GM19193 (cell line): ENCODE measurements around the gene SNRPB.

Experiments used
- POLR2A ChIP-seq: IDR thresholded peaks from 4 replicates; pipeline ENCODE4 v1.6.1; 2011; ENCODE audit not compliant: insufficient read depth, insufficient read length; ENCODE audit errors: extremely low read depth

SNRPB gene

DNA sequence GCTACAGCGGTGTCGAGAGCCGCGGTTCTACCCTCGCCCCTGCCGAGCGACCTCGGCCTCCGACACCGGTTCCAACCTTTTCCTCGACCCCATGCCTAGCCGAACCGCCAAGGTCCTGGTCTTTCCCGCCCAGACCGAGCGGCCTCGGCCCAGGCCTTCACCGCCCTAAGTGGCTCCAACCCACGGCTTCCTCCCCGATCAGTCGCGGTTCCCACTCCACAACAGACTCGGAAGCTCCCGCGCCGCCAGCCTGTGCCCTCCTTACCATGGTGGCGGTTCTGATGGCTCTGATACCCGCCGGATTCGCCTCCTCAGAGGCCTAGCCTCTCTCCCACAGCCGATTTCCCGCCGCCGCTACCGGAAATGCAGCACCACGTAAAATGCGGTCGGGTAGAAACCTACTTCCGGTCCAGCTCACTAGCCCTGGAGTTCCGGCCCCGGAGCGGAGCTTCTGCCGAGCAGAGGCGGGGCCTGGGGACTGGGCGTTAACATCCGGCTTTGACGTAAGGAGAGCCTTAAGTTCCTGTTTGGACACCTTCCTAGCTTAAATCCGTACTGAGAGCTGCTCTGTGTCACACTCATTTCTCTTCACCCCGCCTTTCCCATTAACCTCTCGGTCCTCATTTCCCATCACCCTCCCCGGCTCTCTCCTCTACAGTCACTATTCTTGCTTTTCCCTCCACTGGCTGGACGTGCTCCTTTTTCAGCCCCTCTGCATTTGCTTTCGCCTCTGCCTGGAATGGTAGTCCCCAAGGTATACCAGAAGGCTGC lies at the start of gene SNRPB:
Gene SNRPB (minus strand): TSS at position 367 of the 771 bp plus-strand sequence. CDS start 99 bp downstream, at position 268.
- peak; percentile 95 for TF ChIP-seq POLR2A

DNA sequence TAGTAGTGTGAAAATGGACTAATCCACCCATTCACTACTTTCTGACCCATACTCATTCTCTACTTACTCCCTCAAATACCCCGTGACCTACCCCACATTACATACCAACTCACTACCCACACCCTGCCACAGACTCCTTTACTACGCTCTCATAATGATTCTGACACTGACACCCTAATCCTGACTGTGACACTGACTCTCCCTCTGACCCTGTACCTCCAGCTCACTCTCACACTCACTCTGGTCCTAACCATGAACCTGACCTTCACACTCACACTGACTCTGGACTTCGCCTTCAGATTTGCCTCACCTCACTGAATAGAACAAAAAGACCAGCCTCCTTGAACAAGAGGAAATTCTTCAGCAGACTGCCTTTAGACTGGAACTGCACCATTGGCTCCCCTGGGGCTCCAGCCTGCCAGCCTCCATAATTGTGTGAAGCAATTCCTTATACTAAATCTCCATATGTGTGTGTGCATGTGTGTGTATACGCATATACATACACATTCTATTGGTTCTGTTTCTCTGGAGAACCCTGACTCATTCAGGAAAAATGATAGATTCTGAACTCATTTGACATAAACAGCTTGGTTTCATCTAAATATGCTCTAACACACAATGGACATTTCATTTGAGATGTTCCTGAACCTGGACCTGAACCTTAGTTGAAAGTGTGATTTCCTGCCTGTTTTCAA lies 48.7 kb upstream of the SNRPB start:
- no peak for TF ChIP-seq POLR2A

DNA sequence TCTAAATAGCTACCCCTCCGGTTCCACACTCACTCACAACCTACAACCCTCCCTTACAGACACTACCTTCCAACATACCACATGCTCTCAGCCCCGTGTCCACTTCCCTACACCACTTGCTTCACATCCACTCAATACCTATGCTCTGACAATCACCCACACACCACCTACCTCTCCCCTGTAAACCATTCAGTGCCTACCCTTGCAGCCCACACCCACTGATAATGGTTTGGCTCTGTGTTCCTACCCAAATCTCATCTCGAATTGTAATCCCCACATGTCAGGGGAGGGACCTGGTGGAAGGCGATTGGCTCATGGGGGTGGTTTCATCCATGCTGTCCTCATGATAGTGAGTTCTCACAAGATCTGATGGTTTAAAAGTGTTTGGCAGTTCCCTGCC lies 48.0 kb upstream of the SNRPB start:
- no peak for TF ChIP-seq POLR2A

DNA sequence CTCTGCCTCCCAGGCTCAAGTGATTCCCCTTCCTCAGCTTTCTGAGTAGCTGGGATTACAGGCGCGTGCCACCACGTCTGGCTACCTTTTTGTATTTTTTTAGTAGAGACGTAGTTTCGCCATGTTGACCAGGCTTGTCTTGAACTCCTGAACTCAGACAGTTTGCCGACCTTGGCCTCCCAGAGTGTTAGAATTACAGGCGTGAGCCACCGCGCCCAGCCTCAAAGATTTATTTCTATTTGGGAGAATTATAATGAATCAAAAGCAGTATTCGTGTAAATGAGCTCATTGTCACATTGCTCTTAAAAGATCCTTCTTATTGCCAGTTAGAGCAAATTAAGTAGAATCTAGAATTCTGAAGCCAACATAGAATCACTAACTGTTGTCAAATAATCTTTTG lies 47.5 kb upstream of the SNRPB start:
- TF ChIP-seq POLR2A: no peak

DNA sequence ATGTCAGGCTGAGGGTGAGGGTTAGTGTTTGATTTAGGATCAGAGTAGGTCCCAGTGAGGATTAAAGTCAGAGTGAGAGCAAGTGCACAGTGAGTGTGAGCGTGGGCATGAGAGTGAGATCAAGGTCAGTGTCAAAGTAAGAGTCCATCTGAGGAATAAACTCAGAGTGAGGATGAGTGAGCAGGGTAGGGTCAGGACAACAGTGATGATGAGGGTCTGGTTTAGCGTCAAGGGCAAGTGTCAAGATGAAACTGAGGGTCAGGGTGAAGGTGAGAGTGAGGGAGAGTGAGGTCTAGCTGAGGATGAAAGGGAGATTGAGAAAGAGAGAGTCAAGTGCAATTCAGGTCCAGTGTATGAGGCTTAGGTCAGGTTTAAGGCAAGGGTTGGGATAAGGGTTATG lies 45.8 kb upstream of the SNRPB start:
- no peak for TF ChIP-seq POLR2A

DNA sequence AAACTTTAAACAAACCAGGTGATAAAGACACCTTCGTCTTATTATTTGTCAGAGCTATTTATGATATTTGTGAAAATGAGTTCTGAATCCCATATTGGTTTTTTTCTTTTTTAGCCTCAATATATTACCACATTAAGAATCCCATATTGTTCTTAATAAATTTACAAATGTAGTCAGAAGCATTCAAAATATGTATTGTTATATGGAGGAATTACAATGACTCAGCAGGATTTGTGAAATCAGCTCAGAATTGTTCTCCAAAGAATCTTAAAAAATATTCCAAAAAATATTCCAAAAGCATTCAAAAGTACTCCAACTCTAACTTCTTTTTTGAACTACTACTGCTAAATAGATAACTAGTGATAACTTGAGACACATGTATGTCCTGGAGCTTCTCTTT lies 44.6 kb upstream of the SNRPB start:
- TF ChIP-seq POLR2A: no peak

DNA sequence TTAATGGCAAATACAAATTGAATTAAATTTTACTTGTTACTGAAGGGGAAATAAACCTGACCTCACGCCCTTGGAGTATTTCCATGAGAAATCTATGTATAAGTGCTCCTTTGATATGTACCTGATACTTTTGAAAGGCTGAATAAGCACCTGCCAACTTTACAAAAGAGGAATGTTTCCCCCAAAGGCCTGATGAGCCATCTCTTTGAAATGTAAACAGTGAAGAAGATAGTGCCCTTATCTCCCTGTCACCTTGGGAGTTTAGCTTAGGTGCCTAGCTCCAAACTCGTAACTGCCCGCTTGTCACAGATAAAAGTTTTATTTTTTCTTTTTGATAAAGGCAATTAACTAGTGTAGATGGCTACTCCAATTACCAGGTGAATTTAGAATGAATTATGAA lies 39.2 kb upstream of the SNRPB start:
- TF ChIP-seq POLR2A: no peak

DNA sequence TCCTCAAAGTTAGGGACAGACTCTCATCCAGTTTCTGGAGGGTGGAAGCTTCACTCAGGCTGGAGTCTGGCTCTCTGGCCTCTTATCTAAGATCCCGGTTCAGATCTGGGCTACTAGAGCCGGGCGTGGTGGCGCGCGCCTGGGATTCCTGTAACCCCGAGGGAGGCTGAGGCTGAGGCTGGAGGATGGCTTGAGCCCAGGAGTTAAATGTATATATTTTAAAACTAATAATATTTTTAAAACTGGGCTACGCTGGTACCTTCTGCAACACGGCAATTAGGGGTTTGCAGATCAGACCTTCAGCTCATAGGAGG lies 38.8 kb upstream of the SNRPB start:
- TF ChIP-seq POLR2A: no peak

DNA sequence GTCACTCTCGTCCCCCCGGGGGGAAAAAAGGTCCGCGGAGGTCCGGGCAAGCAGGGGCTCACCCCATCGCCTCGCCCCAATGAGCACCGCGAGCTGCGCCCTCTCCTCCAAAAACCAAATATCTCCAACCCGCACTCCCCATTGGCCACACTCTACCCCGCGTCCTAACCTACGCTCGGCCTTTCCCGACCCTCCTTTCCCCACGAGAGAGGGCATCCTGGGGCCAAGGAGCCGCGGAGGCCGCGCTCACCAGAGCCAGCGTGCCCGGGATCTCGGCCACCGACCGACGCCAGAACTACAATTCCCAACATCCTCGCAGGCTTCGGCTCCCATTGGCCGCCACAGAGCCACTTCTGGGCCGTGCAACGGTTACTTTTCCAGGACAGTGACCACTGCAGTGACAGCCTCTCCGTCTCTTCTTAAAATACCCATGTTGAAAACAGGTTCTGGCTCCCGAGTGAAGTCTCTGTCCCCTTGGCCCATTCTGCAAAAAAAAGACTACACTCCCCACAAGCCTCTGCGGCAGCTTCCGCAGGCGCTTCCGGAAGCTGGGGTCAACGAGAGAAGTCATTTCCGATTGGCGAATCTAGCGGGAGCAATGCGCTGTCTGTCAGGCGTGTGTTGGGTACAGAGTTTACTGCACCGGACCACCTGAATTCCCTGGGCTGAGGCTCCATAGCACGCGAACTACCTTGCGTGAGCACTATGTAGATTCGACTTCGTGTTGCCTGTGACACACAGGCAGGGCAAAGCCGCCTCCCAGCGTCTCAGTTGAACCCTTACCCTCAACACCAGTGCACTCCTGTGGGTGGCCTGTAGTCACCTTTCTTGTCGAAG lies 38.3 kb upstream of the SNRPB start, which contains the start of gene ZNF343:
Gene ZNF343 (minus strand): TSS at position 285 of the 837 bp plus-strand sequence. CDS start 15,020 bp downstream, outside the sequence.
- peak; percentile 77 for TF ChIP-seq POLR2A

DNA sequence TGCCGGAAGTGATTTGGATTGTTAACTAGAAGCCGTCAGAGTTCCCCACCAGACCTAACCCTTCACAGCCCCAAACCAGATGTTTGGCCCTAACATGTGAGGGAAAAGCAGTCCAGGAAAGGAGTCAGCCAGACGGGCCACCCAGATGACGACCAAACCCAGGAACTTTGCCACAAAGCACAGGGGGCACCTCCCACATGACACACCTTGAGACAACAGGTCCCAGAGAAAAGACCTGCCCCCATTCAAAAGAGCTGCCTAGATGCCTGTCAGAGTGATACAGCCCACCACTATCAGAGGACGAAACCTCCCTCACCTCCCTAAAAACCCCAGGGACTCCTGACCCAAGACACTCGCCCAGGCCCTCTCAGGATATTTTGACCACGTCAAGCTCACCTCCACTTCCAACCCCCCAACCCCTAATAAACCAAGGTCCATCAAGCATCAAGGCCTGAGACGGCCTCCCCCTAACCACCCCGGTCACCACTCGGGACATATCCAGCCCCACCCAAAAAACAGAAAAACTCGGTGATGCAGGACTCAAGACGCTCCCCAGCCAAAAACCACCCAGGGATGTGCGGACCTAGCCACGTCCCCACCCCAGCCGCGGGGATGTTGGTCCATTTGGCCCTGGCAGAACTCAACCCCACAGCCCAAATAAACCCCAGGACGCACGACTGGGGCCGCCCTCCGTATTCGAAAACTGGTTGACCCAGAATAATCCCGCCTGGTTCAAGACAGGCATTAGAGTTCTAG lies 37.5 kb upstream of the SNRPB start:
- no peak for TF ChIP-seq POLR2A

DNA sequence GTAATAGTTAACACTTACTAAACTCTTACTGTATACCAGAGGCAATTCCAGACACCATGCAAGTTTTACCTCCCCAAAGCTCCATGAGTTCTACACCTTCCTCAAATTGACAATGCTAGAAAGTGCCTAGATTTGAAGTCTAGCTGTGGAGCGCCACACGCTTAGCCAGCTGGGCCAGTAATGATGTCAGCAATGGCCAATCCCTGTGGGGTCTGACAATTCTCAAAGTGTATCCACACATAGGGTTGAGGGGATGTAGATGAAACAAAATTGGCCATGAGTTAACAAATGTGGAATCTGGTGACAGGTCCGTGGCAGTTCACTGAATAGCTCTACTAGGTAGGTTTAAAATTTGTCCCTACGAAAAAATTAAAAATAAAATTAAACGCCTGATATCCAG lies 36.9 kb upstream of the SNRPB start:
- TF ChIP-seq POLR2A: no peak

DNA sequence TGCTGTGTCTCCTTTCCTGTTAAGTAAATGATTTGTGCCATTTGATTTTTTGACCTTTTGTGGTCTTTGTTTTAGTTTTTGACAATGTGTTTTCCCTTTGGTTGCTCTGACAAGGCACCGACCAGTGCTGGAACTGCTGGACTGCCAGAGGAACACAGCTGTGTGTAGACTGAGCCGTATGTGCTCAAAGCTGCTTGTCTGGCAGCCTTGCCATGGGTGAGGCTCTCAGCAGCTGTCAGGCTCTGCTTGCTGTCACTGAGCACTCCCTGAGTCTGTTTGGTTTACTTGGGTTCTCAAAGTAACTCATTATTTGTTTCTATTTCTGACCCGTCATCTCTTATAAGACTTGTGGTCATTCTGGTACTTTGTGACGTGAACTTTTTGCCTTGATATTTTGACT lies 15.1 kb upstream of the SNRPB start:
- TF ChIP-seq POLR2A: no peak

DNA sequence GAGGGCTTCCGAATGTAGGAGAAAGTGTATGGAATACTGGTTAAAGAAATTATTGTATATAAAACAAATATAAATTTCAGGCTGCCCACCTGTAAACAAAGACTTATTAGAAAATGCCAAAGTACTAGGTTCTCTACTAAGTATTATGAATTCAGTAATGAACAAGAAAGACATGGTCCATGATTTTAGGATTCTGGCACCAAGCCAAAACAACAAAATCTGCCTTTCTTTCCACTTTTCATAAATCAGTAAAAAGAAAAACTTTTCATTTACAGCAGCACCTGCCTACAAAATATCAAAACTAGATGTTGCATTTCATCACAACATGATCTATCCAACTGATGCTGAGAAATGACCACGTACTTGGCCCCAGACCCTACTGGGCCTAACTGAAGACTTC lies 14.5 kb upstream of the SNRPB start:
- TF ChIP-seq POLR2A: no peak

DNA sequence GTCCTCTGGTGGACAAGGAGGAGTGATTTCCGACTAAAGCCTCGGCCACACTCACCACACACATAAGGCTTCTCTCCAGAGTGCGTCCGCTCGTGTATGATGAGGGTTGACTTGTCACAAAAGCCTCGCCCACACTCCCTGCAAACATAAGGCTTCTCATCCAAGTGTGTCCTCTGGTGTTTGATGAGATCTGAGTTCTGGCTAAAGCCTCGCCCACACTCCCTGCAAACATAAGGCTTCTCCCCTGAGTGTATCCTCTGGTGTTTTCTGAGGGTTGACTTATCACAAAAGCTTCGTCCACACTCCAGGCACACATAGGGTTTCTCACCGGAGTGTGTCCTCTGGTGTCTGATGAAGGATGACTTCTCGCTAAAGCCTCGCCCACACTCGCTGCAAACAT lies 12.9 kb upstream of the SNRPB start:
- no peak for TF ChIP-seq POLR2A

DNA sequence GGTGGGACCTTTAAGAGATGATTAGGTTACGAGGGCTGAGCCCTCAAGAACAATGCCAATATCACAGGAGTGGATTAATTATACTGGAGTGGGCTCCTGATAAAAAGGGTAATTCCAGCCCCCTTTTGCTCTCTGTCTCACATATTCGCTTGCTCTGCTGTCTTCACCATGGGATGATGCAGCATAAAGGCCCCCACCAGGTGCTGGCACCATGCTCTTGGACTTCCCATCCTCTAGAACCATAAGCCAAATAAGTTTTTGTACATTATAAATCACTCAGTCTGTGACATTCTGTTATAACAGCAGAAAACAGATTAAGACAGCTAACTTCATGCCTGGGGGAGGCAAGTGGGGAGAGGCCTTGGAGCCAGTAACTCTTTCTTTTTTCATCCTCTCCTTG lies 9.8 kb upstream of the SNRPB start:
- TF ChIP-seq POLR2A: no peak
